Ovary (tissue), 9 donors: ENCODE results near the gene PLP2. TPM values are rescaled to one million over a fixed set of nuclear protein-coding genes. Genes with fewer than 3 reads are reported as not detected.

ENCODE experiments used
- DNase-seq, 5 donors: peaks; one replicate each; pipeline ENCODE4 v3.0.0-alpha.2; 2019 to 2020
- H3K27ac ChIP-seq, 2 donors: fragments of 200-600 bp; one replicate each; pipeline versions ENCODE4 v1.5.1 to v1.8.0; 2019 to 2022
- H3K27me3 ChIP-seq: fragments of 200-600 bp; one replicate; pipeline ENCODE4 v1.8.0; 2022
- H3K36me3 ChIP-seq: fragments of 200-600 bp; sonication (generic); one replicate; pipeline ENCODE4 v1.5.1; 2019
- H3K4me1 ChIP-seq: one replicate; pipeline ENCODE4 v1.8.1; 2013; ENCODE audit warnings: mild to moderate bottlenecking, moderate library complexity; ENCODE audit not compliant: insufficient read depth
- H3K4me3 ChIP-seq: fragments of 200-600 bp; sonication (generic); one replicate; pipeline ENCODE4 v1.5.1; 2017
- H3K9me3 ChIP-seq, 2 donors: fragments of 200-600 bp in 1 of 2; sonication (generic) in 1 of 2; one replicate each; pipeline versions ENCODE4 v1.5.1 to v1.8.1; 2013 to 2019; ENCODE audit warnings: mild to moderate bottlenecking in 1 of 2, moderate library complexity in 1 of 2
- EP300 ChIP-seq: sonication (generic); formaldehyde crosslinking; IDR thresholded peaks from one replicate; pipeline ENCODE4 v1.6.1; 2017; ENCODE audit warnings: antibody characterized with exemption
- POLR2A ChIP-seq: fragments of 450-650 bp; IDR thresholded peaks from one replicate; pipeline ENCODE4 v1.6.1; 2017; ENCODE audit warnings: antibody characterized with exemption, mild to moderate bottlenecking, moderate library complexity
- WGBS, 3 donors: extraction: QIAGEN DNeasy Blood & Tissue Kit in 1 of 3; methylation state at CpG; one replicate each; pipeline versions ENCODE4 v1.1.5 to v1.1.7; 2013 to 2017; 5-methylcytosine and 5-hydroxymethylcytosine counted together
- intact Hi-C, 4 donors: fragments of 100-400 bp; cut with DNase I; formaldehyde crosslinking; loops; one replicate each; pipeline versions ENCODE4 v1.11.0 to v1.15.1; 2022 to 2023
- polyA plus RNA-seq, 2 donors: library from polyadenylated mRNA; stranded (reverse); fragments of 200-250 nt in 1 of 2; fragments of 350-450 nt in 1 of 2; fragmentation: Illumina TruSeq in 1 of 2; extraction: RNeasy Lipid Tissue Mini Kit (QIAGEN cat#74804) in 1 of 2; gene quantifications; one replicate each; pipeline ENCODE4 v1.2.3, GENCODE V29; 2013 to 2014
- total RNA-seq, 7 donors: library from RNA; depleted of rRNA in 2 of 7; stranded (reverse); fragments of >200 nt in 2 of 7; fragmentation: NEBNext Ultra II Directional in 3 of 7; extraction: Animal tissue kit (Norgen Biotek cat#: 25700) in 3 of 7; gene quantifications; one replicate each; pipeline versions ENCODE4 v1.1.0 to v1.2.4, GENCODE V29; 2016 to 2023
- TF ChIP-seq, protein P1 (sequence below), 3 donors: fragments of 450-650 bp in 2 of 3; fragments of 200-600 bp in 1 of 3; IDR thresholded peaks; one replicate each; pipeline versions ENCODE4 v1.5.1 to v1.8.0; 2016 to 2022; ENCODE audit warnings: antibody characterized with exemption in 3 of 3, mild to moderate bottlenecking in 1 of 3
- donor health status: DM: no; HTN: no; CAD: no; lungs with moderate emphysema.
- donor health status: DM: no; HTN: no; CAD: no.
- donor health status: Bipolar disorder and iron deficiency.
- donor health status: DM: yes; HTN: yes; CAD: no.
- donor health status: DM: no; HTN: no; CAD: no.
- donor health status: DM: yes; HTN: yes; CAD: no.

Gene PLP2
- total and polyA plus RNA-seq, 9 donors, result 16.3 to 244 (median 105) TPM

DNA sequence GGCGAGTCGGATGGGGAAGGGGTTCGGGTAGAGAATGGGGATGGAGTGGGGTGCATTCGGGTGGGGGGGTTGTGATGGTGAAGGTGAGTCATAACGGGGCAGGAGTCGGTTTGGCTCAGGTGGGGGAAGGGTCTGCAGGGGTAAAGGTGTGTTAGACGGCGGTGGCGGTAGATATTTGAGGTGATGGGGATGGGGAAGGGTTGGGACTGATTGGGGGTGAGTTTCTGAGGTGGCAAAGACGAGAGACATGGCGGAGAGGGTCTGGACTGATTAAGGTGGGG, 27.6 kb downstream of the PLP2 start:
- H3K27ac ChIP-seq, result no peak overlapping the region
- WGBS, 3 donors, result 42 to 52% (median 44%) methylated on average over 11 of the region's 11 CpGs
- intact Hi-C loops, result no loop called here
- no peaks in the 10 kb centered on the region for H3K4me1 ChIP-seq
- no peaks in the 10 kb centered on the region for H3K27me3 ChIP-seq
- H3K36me3 ChIP-seq, result no peaks in the 10 kb centered on the region
- TF ChIP-seq POLR2A, result no peak
- no peaks in the 10 kb centered on the region for H3K9me3 ChIP-seq
- no peak for DNase-seq
- no peak overlapping the region for H3K4me3 ChIP-seq

DNA sequence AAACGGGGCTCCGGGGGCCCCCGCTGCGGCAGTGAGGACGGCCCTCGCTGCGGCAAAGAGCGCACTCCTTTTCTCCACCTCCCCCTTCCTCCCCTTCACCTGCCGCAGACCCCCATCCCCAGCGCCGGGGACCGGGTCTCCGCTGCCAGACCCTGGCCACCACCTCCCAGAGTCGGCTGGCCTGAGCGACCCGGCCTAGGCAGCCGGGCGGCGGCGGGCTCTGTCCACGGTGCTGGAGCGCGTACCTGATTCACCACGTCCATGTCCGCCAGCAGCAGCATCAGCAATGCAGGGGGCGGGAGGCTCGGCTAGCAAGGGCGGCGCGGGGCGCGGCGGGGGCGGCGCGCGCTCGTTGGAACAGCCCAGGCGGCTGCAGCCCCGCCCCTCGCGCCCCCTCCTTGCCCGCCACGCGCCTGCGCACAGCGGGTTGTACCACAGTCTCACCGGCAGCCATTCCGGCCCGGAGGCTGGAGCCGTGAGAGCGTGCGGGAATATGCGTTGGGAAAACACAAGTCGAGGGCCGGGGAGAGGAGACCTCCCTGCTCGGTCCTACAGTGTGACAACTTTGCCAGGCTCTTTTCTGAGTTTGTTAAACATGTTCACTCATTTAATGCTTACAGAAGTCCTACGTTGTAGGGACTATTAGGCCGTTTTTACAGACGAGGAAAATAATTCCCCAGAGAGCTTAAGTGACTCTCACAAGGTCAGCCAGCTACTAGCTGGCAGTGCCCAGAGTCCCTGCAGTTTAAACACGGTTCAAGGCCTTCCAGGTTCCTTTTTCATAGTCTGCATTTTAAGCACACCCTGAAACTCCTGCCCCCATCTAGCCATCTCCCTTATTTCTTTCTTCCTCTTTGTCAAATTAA, 28.4 kb downstream of the PLP2 start, which contains the start of gene SYP:
Gene SYP, minus strand, starts transcription at position 288 of the 866 bp plus-strand sequence. Its CDS starts 7 bp downstream, at position 281.
- intact Hi-C loops, result no loop called here
- 31 to 42% (median 41%) methylated on average over 46 to 61 of the region's 61 CpGs for WGBS, 3 donors
- peak; percentile 86 to 91 (median 90) for DNase-seq

DNA sequence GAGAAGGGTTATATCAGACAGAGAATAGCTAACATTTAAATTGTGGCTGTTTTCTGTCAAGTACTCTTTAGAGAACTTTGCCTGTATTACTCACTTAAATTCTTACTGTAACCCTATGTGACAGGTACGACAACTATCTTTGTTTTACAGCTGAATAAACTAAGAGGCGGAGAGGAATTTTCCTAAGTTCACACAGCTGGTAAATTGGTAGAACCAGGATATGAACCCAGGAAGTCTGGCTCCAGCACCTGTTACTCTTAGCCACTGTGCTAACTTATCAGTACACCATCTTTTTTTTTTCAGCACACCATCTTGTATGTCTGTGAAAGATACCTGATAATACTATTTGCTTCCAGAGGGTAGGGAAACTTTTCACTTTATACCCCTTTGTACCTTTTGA, 30.3 kb downstream of the PLP2 start:
- Histone ChIP-seq H3K4me1 (no peaks in the 10 kb centered on the region), H3K9me3 (no peaks in the 10 kb centered on the region), H3K36me3 (no peaks in the 10 kb centered on the region), H3K27ac (no peak overlapping the region), H3K4me3 (no peak overlapping the region), H3K27me3 (no peaks in the 10 kb centered on the region)
- TF ChIP-seq EP300 (no peak), POLR2A (no peak)
- TF ChIP-seq, protein P1, sequence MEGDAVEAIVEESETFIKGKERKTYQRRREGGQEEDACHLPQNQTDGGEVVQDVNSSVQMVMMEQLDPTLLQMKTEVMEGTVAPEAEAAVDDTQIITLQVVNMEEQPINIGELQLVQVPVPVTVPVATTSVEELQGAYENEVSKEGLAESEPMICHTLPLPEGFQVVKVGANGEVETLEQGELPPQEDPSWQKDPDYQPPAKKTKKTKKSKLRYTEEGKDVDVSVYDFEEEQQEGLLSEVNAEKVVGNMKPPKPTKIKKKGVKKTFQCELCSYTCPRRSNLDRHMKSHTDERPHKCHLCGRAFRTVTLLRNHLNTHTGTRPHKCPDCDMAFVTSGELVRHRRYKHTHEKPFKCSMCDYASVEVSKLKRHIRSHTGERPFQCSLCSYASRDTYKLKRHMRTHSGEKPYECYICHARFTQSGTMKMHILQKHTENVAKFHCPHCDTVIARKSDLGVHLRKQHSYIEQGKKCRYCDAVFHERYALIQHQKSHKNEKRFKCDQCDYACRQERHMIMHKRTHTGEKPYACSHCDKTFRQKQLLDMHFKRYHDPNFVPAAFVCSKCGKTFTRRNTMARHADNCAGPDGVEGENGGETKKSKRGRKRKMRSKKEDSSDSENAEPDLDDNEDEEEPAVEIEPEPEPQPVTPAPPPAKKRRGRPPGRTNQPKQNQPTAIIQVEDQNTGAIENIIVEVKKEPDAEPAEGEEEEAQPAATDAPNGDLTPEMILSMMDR (IDR thresholded peaks at IDR 0.05), result no peak
- no peak for DNase-seq
- WGBS, 3 donors, result 88 to 93% (median 92%) methylated on average over 2 of the region's 2 CpGs
- intact Hi-C loops, result no loop called here

More for the DNA sequence above, 28.4 kb downstream of the PLP2 start, which contains the start of gene SYP:
- no peaks in the 10 kb centered on the region for H3K27me3 ChIP-seq
- no peaks in the 10 kb centered on the region for H3K9me3 ChIP-seq
- H3K36me3 ChIP-seq, result no peaks in the 10 kb centered on the region
- H3K4me3 ChIP-seq, result peak within 1 kb of the TSS; percentile 24
- no peaks in the 10 kb centered on the region for H3K4me1 ChIP-seq
- TF ChIP-seq, protein P1 (IDR thresholded peaks at IDR 0.05), result no peak
- TF ChIP-seq POLR2A (peak; percentile 58), EP300 (no peak)
- H3K27ac ChIP-seq, result no peak within 1 kb of the TSS

DNA sequence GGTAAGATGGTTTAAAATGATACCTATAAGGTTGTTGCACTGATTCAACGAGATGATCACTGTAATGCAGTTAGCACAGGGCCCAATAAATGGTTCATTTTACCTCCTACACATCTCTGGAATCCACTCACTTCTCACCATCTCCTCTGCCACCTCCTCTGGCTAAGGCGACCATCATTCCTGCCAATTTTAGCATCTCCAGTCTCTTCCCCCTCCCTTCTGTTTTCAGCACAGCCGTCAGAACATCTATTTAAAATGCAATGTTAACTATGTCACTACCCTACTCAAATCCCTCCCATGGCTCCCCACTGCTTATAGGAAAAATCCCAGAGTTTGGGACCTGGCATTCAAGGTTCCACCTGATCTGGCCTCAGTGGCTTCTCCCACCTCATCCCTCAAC, 31.8 kb downstream of the PLP2 start:
- 42 to 52% (median 47%) methylated on average over 3 of the region's 3 CpGs for WGBS, 3 donors
- intact Hi-C loops, result no loop called here
- TF ChIP-seq POLR2A (no peak), EP300 (no peak)
- TF ChIP-seq, protein P1 (IDR thresholded peaks at IDR 0.05), result no peak
- no peaks in the 10 kb centered on the region for H3K9me3 ChIP-seq
- no peaks in the 10 kb centered on the region for H3K4me1 ChIP-seq
- no peaks in the 10 kb centered on the region for H3K36me3 ChIP-seq
- no peaks in the 10 kb centered on the region for H3K27me3 ChIP-seq
- no peak for DNase-seq
- no peak overlapping the region for H3K27ac ChIP-seq
- no peak overlapping the region for H3K4me3 ChIP-seq

DNA sequence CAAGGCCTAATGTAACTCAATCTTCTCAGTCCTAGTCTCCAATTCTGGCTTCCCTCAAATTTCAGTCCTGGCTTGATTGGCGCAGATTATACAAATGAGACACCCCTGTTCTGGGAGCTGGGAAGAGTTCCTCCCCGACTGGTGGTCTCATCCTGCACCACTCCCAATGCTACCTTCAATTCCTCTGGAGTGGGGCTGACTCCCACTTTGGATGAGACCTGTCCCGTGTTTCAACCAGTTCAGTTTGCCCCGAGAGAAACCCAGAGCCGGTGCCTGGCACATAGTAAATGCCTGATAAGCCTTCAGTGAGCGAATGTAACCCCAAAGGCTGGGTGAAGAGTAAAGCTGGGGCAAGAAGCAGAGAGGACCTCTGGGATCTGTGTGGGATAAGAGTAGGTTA, 32.3 kb downstream of the PLP2 start:
- intact Hi-C loops, result no loop called here
- Histone ChIP-seq H3K4me1 (no peaks in the 10 kb centered on the region), H3K9me3 (no peaks in the 10 kb centered on the region), H3K27ac (no peak overlapping the region), H3K27me3 (no peaks in the 10 kb centered on the region), H3K4me3 (no peak overlapping the region), H3K36me3 (no peaks in the 10 kb centered on the region)
- no peak for DNase-seq
- TF ChIP-seq EP300 (no peak), POLR2A (no peak)
- TF ChIP-seq, protein P1 (IDR thresholded peaks at IDR 0.05), result no peak
- WGBS, 3 donors, result 74 to 88% (median 75%) methylated on average over 6 of the region's 6 CpGs
